Measurements from ENCODE around the gene ODAD4.
"Not testable (repeated sequence)": the region's sequence is repeated elsewhere in the genome, so short reads cannot be mapped to it uniquely, and the experiment has no call there.

The ODAD4 gene

DNA sequence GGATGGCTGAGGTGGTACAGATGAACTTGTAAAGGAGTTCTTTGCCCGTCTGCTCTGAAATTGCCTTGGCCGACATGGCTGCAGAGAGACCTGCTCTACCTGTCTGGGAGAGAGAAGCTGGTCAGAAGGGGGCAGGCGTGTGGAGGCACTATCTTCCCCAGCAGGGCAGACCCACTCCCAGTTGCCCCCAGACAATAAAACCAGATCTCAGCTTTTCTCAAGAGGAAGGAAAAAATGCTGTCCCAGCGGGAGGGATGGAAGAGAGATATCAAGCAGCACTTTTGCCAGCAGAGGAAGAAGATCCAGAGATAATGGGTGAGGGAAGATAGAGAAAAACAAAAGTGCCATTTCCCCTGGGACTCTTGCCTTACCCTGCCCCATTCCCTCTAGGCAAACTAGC lies 16.6 kb upstream of the ODAD4 start:
- no peak for DNase-seq (ENCODE audit: low read depth in 1 of 2, low spot score in 1 of 2)

DNA sequence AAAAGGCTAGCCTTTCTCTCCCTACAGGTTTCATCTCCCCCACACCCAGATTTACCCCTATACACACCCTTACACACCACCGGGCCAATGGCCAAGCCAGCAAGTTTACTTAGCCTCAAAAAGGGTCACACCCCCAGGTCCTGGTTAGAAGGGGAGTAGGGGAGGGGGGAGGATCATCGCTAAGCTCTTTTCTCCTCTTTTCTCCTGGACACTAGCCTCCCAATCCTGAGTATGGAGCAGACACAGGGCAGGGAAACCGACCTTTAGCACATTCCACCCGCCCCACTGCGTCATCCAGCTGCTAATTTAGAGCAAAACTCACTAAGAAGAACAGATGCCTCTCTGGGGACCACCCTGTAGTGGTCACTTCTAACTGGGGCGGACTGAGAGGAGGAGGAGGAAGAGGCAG lies 16.1 kb upstream of the ODAD4 start:
- DNase-seq (ENCODE audit: low read depth in 1 of 2, low spot score in 1 of 2), result no peak

DNA sequence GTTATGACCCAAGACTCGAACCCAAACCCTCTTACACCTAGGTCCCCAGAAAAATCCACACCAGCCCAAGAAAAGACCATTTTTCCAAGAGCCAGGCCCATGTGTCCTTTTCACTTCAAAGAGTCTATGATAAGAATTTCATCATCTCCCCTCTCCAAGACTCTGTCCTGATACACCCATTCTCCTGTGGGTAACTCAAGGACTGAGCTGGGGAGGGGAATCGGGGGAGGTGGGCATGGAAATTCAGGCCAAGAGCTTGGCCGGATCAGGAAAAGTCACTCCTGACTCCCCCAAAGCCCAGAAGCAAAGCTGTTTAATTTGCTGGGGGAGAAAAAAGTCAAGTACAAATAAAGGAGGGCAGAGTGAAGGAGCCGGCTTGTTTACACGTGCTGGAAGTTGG lies 15.4 kb upstream of the ODAD4 start:
- no peak for DNase-seq (ENCODE audit: low read depth in 1 of 2, low spot score in 1 of 2)

DNA sequence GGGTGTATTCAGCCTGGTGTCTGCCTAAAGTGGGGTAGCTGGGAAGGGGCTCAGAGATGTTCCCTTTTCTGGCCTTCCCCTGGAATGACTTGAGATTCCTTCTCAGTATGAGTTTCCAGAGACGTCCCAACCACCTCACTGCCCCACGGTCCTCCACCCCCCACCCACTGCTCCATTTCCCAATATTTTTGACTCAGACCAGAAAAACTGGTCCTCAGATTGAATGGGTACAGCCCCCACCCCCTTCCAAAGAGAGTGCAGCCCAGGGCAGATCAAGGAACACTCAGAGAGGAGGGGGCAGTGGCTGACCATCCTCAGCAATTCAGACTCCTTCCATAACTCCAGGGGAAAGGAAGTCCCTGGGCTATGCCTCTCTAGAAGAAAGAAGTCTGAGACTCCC lies 14.9 kb upstream of the ODAD4 start:
- DNase-seq (ENCODE audit: low read depth in 1 of 2, low spot score in 1 of 2), result no peak

DNA sequence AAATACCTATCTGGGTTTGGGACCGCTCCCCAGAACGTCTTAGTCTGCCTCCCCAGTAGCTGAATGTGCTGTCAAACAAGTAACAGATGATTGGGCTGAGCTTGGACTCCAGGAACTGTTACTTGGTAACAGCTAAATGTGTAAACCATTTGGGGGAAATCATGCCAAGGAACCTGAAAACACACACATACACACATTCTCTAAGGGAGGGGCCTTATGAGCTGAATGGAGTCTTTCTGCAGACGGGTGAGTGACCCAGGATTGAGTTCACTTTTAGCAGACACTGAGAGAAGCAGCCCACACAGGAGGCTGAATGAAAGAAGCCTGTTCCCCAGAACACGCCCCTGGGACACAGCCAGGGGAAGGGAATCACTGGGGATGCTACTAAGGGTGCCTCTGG lies 13.2 kb upstream of the ODAD4 start:
- no peak for DNase-seq (ENCODE audit: low read depth in 1 of 2, low spot score in 1 of 2)

DNA sequence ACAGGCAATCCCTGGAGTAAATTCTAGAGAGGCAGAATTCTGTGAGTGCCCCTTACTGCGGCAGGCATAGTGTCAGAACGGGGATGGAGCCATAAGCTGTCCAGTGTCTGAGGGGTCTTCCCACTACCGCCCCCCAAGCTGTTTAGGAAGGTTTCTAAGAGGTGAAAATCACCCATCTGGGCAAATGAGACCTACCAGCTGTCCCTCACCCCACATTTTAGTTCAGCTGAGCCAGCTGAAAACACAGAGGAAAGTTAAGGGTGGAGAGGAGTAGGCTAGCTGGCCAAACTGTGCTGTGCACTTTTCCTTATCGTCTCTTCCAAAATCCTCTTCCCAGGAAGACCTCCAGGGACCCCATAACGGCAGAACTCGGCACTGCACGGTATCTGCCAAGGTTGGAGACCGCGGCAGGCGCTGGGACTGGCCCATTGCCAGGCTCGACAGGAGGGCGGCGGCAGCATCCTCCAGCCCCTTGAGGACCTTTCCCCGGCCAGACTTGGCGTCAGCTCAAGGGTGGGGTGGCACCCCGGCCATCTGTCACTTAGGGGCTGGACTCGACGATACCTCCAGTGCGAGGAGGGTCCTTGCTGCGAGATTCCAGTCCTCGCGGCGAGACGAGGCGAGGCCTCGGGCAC lies 12.6 kb upstream of the ODAD4 start:
- DNase-seq (ENCODE audit: low read depth in 1 of 2, low spot score in 1 of 2), result peak in 1 of 2 donors; percentile 14

DNA sequence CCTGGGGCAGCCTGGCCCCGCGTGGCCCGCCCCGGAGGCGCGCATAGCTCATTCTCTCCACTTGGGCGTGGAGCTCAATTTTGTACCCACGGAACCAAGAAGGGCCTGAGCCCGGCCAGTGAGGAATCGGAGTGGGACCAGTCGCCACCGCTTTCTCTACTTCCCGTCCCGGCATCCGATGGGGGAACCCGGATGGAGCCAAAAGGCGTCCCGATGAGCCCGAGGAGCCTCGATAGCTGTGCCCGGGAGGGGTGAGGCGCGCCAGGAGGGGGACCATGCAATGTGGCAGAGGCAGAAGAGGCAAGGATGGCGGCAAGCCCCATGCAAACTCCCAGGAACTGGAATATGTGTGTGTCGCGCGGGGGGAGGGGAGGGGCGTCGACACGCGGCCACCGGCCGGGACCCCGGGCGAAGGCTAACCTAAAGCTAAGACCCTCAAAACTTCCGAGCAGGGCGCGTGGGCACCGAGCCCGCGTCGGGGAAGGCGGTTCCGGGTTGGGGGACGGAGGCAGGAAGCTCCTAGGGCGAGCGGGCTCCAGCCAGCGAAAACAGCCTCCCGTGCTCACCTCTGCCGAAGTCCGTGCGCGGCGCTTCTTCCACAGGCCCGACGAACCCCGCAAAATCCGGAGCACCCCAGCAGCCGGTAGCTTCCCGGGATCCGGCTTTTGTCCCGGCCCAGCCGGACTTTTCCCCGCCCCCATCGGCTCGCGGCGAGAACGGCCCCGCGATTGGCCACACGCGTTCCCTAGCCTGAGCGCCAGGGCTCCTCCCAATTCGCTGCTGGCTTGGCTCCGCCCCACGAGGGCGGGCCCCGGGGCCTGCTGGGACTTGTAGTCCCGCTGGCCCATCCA lies 11.9 kb upstream of the ODAD4 start, which contains the start of gene ACLY:
TSS of gene ACLY (minus strand) at position 638 of the 851 bp plus-strand sequence. CDS start 5,078 bp downstream, outside the sequence.
- peak; percentile 95 for DNase-seq (ENCODE audit: low read depth in 1 of 2, low spot score in 1 of 2)

DNA sequence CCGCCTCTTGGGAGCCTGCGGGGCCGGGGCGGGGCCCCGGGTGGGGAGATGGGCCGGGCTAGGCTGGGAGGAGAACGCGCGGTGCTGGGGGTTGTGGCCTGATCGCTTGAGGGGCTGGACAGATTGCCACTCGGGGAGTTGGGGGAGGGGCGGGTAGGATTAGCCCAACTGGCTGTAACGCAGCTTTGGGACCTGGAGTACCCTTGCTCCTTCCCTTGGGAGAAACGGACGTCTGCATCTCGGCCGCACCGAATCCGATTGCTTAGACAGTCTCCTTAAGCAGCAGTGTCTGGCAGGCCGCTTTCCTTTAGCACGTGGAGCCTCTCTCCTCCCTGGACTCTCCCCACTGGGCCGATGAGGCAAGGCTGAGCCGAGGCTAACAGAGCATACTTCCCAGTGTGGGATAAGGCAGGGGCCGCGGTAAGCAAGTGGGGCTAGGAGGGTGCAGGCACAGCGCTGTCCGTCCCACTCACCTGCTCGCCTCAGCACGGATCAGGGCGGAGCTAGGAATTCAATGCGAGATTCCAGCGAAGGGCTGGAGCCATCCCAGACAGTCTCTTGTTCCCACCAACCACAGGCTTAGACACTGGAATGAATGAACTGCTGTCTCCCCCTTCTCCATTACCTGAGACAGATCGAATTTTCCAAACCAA lies 11.1 kb upstream of the ODAD4 start:
- no peak for DNase-seq (ENCODE audit: low read depth in 1 of 2, low spot score in 1 of 2)

DNA sequence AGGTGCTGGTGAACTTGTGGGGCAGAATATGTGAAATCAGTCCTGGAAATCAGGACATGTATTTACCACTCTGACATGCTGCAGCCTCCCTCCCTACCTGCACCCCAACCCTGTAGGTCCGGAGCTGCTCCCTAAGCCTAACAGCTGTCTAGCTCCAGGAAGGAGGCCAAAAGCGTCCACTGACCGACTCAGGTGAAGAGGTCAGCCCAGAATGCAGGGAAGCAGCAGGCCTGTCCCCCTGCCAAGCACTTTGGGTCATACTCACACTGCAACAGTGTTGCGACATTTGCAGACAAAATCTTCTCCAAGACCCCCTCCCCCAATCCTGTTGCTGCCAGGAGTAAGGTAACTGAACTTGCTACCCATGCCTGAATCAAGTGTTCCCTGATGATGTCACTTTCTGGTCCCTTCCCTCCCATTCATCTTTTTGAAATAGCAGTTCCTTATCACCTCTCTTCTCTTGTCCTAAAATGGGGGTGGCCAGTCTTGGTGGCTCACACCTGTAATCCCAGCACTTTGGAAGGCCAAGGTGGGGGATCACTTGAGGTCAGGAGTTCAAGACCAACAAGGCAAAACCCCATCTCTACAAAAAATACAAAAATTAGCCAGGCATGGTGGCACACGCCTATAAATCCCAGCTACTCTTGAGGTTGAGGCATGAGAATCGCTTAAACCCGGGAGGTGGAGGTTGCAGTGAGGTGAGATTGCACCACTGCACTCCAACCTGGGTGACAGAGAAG lies 10.4 kb upstream of the ODAD4 start:
- no peak for DNase-seq (ENCODE audit: low read depth in 1 of 2, low spot score in 1 of 2)

DNA sequence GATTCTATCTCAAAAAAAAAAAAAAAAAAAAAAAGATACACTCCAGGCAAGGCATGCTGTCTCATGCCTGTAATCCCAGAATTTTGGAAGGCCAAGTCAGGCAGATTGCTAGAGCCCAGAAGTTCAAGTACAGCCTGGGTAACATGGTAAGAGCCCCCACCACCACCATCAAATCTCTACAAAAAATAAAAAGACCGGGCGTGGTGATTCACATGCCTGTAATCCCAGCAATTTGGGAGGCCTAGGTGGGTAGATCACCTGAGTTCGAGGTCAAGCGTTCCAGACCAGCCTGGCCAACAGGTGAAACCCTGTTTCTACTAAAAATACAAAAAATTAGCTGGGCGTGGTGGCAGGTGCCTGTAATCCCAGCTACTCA lies 9.8 kb upstream of the ODAD4 start:
- no peak for DNase-seq (ENCODE audit: low read depth in 1 of 2, low spot score in 1 of 2)

DNA sequence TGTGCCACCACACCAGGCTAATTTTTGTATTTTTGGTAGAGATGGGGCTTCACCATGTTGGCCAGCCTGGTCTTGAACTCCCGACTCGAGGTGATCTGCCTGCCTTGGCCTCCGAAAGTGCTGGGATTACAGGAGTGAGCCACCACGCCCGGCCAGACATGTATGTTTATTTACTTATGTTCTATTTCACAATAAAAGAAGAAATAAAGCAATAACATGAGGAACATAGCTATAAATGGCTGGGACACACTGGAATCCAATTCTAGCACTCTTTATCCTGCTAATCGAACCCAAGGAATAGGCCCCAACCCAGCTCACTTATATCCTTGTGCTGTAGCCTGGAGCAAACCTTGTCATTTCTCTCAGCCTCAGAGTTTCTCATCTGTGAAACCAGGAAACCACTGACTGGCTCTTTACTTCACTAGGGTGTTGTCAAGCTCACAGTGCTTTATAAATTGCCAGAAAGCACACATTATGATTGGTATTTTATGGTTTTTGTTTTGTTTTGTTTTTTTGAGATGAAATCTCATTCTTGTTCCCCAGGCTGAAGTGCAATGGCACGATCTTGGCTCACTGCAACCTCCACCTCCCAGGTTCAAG lies 4.3 kb upstream of the ODAD4 start:
- DNase-seq (ENCODE audit: low read depth in 1 of 2, low spot score in 1 of 2), result no peak

DNA sequence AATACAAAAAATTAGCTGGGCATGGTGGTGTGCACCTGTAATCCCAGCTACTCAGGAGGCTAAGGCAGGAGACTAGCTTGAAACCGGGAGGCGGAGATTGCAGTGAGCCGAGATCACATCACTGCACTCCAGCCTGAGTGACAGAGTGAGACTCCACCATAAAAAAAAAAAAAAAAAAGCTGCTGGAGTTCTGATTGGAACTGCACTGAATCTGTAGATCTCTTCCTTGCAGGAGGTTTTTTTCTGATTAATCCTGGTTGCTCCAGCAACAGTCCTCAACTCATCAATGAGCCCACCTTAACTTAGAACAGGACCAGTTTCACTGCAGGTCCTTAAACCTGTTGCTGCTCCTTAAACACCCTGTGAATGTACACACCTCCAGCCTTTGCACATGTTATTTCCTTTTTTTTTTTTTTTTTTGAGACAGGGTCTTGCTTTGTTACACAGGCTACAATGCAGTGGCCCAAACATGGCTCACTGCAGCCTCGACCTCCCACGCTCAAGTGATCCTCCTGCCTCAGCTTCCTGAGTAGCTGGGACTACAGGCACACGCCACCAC lies 1.6 kb upstream of the ODAD4 start:
- no peak for DNase-seq (ENCODE audit: low read depth in 1 of 2, low spot score in 1 of 2)

DNA sequence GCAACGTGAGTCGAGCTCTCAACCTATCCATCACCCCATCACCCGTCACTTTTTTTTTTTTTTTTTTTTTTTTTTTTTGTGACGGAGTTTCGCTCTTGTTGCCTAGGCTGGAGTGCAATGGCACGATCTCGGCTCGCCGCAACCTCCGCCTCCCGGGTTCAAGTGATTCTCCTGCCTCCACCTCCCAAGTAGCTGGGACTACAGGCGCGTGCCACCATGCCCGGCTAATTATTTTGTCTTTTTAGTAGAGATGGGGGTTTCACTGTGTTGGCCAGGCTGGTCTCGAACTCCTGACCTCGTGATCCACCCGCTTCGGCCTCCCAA lies 378 bp downstream of the ODAD4 start:
- DNase-seq (ENCODE audit: low read depth in 1 of 2, low spot score in 1 of 2), result not testable (repeated sequence)

DNA sequence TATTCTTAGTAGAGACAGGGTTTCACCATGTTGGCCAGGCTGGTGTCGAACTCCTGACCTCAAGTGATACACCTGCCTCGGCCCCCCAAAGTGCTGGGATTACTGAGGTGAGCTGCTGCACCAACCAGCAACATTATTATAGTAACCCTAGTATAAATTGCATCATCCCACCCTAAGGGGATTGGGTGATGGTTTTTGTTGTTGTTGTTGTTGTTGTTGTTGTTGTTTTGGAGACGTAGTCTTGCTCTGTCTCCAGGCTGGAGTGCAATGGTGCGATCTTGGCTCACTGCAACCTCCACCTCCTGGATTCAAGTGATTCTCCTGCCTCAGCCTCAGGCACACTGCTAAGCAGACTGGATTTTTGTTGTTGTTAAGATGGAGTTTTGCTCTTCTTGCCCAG lies 1.3 kb downstream of the ODAD4 start:
- not testable (repeated sequence) for DNase-seq (ENCODE audit: low read depth in 1 of 2, low spot score in 1 of 2)

DNA sequence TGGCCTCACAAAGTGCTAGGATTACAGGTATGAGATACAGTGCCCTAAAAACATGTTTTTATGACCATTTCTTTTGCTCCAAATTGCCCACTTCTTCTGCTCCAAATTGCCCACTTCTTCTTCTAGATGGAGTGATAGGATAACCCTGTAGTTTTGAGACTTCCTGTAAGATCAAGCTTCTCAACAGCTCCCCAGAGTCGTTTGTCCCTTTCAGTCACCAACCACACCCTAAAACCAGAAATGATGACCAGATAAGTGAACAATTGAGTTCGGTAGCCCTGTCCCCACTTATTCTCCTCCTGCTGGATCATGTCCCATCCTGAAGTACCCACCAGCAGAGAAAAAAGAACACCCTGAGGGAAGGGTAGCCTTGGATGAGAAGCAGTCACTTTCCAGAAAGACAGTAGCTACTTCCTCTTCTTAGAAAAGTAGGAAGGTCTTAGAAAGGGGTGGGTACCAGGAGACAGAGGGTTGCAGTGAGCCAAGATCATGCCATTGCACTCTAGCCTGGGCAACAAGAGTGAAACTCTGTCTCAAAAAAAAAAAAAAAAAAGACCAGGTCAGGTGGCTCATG lies 2.5 kb downstream of the ODAD4 start:
- no peak for DNase-seq (ENCODE audit: low read depth in 1 of 2, low spot score in 1 of 2)

DNA sequence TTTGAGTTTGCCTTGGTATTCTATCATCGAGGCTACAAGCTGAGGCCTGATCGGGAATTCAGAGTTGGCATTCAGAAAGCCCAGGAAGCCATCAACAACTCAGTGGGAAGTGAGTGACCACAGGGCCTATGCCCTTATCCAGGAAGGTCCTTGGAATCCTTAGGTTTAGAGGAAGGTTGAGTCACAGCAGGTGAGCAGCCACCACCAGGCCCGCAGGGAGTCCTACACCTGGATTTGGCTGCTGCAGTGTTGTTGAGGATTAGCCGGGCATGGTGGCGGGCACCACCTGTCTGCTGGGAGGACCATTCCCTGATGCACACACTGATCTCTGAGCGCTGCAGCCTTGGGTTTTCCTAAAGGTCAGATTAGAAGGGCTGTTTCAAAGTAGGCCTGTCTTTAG lies 5.2 kb downstream of the ODAD4 start:
- DNase-seq (ENCODE audit: low read depth in 1 of 2, low spot score in 1 of 2), result no peak

DNA sequence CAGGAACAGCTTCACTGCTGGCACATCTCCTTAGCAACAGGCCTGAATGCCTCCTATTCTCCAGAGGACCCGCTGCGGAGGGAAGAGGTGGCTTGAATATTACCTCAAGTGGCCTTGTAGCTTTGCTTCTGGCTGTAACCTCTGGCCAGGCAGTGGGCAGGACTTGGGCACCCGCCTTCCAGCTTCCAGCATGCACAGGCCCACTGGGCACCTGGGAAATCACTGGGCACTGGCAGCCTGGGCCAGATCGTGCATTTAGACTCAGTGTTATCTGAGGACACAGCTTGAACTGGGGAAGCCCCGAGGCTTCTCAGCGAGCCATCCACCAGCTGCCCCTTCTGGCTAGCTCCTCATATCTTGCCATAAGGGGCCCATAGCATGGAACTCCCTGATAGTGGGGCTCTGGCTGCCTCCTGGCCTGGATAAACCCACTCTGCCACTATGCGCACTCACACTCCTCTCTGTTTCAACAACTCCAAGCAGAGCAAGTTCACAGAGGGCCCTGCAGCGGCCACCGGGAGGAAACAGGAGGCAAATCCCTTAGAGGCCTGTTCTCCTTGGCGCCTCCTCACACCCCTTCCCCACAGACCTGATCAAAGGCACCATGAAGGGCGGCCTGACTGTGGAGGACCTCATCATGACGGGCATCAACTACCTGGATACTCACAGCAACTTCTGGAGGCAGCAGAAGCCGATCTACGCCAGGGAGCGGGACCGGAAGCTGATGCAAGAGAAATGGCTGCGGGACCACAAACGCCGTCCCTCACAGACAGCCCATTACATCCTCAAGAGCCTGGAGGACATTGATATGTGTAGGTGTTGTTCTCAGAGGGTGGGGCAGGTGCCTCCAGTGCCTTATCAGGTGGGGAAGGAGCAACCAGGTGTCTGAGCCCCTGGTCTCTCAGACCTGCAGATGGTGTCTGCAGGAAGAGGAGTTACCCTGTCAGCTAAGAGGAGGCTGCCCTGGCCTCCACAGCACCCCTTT lies 7.8 kb downstream of the ODAD4 start:
- DNase-seq (ENCODE audit: low read depth in 1 of 2, low spot score in 1 of 2), result no peak

DNA sequence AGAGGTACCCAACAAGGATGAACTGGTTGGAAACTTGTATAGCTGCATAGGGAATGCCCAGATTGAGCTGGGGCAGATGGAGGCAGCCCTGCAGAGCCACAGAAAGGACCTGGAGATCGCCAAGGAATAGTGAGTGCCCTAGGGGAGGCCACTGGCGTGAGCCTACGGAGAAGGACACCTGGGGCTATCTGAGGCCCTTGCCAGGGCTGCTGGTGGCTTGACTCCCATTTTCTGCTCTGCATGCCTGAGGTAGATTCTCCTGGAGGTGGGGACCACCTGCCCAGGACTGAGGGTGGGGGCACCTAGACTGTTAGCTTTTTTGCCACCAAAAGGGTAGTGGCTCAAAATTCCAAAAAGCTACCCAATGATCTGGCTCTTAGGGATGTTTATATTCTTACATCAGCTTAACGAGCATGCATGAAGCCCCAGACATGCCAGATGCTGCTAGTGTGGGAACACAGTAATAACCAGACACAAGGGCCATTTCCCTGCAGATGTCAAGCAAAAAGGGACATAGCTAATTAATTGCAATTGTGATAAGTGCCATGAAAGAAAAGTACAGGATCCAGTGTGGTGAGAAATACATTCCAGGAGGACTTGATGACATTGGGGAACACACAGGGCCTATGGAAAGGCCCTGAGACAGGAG lies 8.8 kb downstream of the ODAD4 start:
- no peak for DNase-seq (ENCODE audit: low read depth in 1 of 2, low spot score in 1 of 2)

DNA sequence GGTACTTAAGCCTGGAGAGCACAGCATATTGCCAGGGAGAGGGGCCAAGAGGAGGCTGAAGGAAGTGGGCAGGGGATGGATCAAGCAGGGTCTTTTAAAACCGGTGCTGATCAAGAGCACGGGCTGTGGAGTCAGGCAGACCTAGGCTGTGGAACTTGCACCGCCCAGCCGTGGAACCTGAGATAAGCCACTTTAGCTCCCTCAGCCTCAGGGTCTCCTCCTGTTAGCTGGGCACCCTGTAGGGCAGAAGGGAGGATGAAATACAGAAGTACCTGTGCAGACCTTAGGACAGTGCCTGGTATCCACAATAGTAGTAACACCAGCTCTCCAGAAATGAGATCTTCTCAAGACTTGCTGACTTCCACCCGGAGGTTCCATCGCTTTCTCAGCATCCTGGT lies 9.3 kb downstream of the ODAD4 start:
- DNase-seq (ENCODE audit: low read depth in 1 of 2, low spot score in 1 of 2), result no peak

All from activated CD4-positive, alpha-beta T cell treated with anti-CD3 and anti-CD28 coated beads, Interleukin-2, amount 50 U/mL, for 24 hours (primary cell).